PC-3 (cell line): Measurements from ENCODE around the gene AUTS2. TPM values are rescaled to one million over a fixed set of nuclear protein-coding genes. Genes with fewer than 3 reads are reported as not detected.

Source experiments
- ATAC-seq: fragments of 200-7000 bp; cut with Tn5 transposase; 2 replicates; pipeline ENCODE4 v1.9.1; 2020; ENCODE audit warnings: mild to moderate bottlenecking, moderate library complexity
- BruUV-seq: library from RNA; stranded (reverse); fragments of 400-500 nt; replicated peaks from 2 replicates; lab custom pipeline; 2021; lab: Mats Ljungman, UMichigan
- CTCF ChIA-PET: fragments of 300-600 bp; sonication (Branson Sonifier 250); formaldehyde crosslinking; loops from one replicate; lab custom pipeline; 2022; ENCODE audit warnings: antibody characterized with exemption; lab: Charles Lee
- POLR2A ChIA-PET: fragments of 300-600 bp; sonication (Branson Sonifier 250); formaldehyde crosslinking; loops from one replicate; lab custom pipeline; 2022; ENCODE audit warnings: antibody characterized with exemption; ENCODE audit not compliant: unreplicated experiment; lab: Charles Lee
- DNase-seq: peaks from one replicate; pipeline ENCODE4 v3.0.0-alpha.2; 2015
- H2AFZ ChIP-seq: fragments of 300-600 bp; sonication (generic); 2 replicates; pipeline ENCODE4 v1.6.0; 2016; ENCODE audit warnings: antibody characterized with exemption, low read length
- H3F3A ChIP-seq: fragments of 300-600 bp; sonication (generic); one replicate; pipeline ENCODE4 v1.6.0; 2017; ENCODE audit warnings: antibody characterized with exemption, low read length, control low read depth, mild to moderate bottlenecking; ENCODE audit not compliant: unreplicated experiment
- H3K27ac ChIP-seq: fragments of 300-600 bp; sonication (generic); 2 replicates; pipeline ENCODE4 v1.5.1; 2016; ENCODE audit warnings: mild to moderate bottlenecking, low read length
- H3K27me3 ChIP-seq: fragments of 300-600 bp; sonication (generic); 2 replicates; pipeline ENCODE4 v1.6.1; 2016; ENCODE audit warnings: low read length, mixed read lengths
- H3K36me3 ChIP-seq: fragments of 300-600 bp; sonication (generic); 2 replicates; pipeline ENCODE4 v1.6.1; 2016; ENCODE audit warnings: low read depth, mixed run types, low read length, mixed read lengths
- H3K4me1 ChIP-seq: fragments of 300-600 bp; sonication (generic); 2 replicates; pipeline ENCODE4 v1.5.1; 2016; ENCODE audit warnings: low read length; ENCODE audit not compliant: insufficient read depth
- H3K4me2 ChIP-seq: fragments of 300-600 bp; sonication (generic); 2 replicates; pipeline ENCODE4 v1.6.0; 2016; ENCODE audit warnings: low read length
- H3K4me3 ChIP-seq: fragments of 300-600 bp; sonication (generic); 2 replicates; pipeline ENCODE4 v1.5.1; 2016; ENCODE audit warnings: mild to moderate bottlenecking, low read length, mixed read lengths
- H3K79me2 ChIP-seq: fragments of 300-600 bp; sonication (generic); 2 replicates; pipeline ENCODE4 v1.6.1; 2017; ENCODE audit warnings: low read length, mixed read lengths
- H3K9ac ChIP-seq: fragments of 300-600 bp; sonication (generic); 2 replicates; pipeline ENCODE4 v1.6.0; 2016; ENCODE audit warnings: mild to moderate bottlenecking, low read length
- H3K9me2 ChIP-seq: fragments of 300-600 bp; sonication (generic); replicated peaks from 2 replicates; pipeline ENCODE4 v1.6.1; 2016; ENCODE audit warnings: mixed run types, low read length, mixed read lengths
- H3K9me3 ChIP-seq: fragments of 300-600 bp; sonication (generic); 2 replicates; pipeline ENCODE4 v1.6.1; 2016; ENCODE audit warnings: low read length, mixed read lengths
- H4K20me1 ChIP-seq: fragments of 300-600 bp; sonication (generic); 2 replicates; pipeline ENCODE4 v1.6.1; 2016; ENCODE audit warnings: low read length, mixed read lengths
- EZH2 ChIP-seq: fragments of 300-600 bp; sonication (generic); IDR thresholded peaks from one replicate; pipeline ENCODE4 v1.6.1; 2017; ENCODE audit warnings: antibody characterized with exemption, mild to moderate bottlenecking, low read length; ENCODE audit not compliant: unreplicated experiment
- EZH2phosphoT487 ChIP-seq: fragments of 300-600 bp; sonication (generic); IDR thresholded peaks from 2 replicates; pipeline ENCODE4 v1.6.1; 2018; ENCODE audit warnings: mild to moderate bottlenecking, antibody characterized with exemption, low read length, borderline replicate concordance
- intact Hi-C: fragments of 100-400 bp; cut with micrococcal nuclease; formaldehyde crosslinking; loops from 2 replicates; pipeline ENCODE4 v1.9.0; 2023
- total RNA-seq: library from RNA; depleted of rRNA; stranded (reverse); fragments of >200 nt; gene quantifications from 2 replicates; pipeline ENCODE4 v1.2.3, GENCODE V29; 2014
- TF ChIP-seq, protein P1 (sequence below): fragments of 300-600 bp; sonication (generic); conservative IDR thresholded peaks from 2 replicates; pipeline ENCODE4 v1.5.1; 2017; ENCODE audit warnings: antibody characterized with exemption, low read depth, mild to moderate bottlenecking, low read length

The AUTS2 gene
- total RNA-seq, 1 experiment from 2014 or later: not detected

DNA sequence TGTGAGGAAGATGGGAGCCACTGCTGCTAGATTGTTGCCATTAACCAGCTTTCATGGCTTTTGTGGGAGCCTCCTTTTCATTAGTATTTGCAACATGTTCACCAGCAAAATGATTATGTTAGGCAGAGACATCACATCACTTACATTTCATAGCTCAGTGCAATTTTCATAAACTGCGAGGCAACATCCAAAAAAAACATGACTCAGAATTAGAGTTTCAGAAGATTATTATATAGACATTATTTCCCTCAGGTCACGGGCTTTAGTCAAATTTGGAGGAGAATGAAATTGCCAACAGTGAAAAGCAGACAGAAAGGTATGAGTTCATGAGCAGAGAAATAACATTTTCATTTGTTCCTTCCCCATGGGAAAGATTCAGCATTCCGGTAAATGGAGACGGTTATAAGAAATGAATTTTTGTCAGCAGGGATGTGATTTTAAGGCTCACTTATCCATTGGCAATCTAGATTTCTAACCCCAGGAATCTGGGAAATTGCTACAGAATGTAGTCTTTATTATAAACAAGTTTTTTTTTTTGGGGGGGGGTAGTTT is 573.2 kb downstream of the AUTS2 start:
- H4K20me1 ChIP-seq: no peaks in the 10 kb centered on the region
- POLR2A ChIA-PET: no interaction called here
- no peak overlapping the region for H3K9ac ChIP-seq
- ATAC-seq (no peak), DNase-seq (no peak)
- intact Hi-C loops: no loop called here
- no peak overlapping the region for H3K4me2 ChIP-seq
- H3K79me2 ChIP-seq: no peaks in the 10 kb centered on the region
- CTCF ChIA-PET: no interaction called here
- H3K4me1 ChIP-seq: no peaks in the 10 kb centered on the region
- no peaks in the 10 kb centered on the region for H3K36me3 ChIP-seq
- H3K9me2 ChIP-seq: no peaks in the 10 kb centered on the region
- H3K27ac ChIP-seq: no peak overlapping the region
- H3K9me3 ChIP-seq: no peaks in the 10 kb centered on the region
- no peaks in the 10 kb centered on the region for H3F3A ChIP-seq
- TF ChIP-seq, protein P1, sequence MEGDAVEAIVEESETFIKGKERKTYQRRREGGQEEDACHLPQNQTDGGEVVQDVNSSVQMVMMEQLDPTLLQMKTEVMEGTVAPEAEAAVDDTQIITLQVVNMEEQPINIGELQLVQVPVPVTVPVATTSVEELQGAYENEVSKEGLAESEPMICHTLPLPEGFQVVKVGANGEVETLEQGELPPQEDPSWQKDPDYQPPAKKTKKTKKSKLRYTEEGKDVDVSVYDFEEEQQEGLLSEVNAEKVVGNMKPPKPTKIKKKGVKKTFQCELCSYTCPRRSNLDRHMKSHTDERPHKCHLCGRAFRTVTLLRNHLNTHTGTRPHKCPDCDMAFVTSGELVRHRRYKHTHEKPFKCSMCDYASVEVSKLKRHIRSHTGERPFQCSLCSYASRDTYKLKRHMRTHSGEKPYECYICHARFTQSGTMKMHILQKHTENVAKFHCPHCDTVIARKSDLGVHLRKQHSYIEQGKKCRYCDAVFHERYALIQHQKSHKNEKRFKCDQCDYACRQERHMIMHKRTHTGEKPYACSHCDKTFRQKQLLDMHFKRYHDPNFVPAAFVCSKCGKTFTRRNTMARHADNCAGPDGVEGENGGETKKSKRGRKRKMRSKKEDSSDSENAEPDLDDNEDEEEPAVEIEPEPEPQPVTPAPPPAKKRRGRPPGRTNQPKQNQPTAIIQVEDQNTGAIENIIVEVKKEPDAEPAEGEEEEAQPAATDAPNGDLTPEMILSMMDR: no peak
- no peak for TF ChIP-seq EZH2
- no peak for TF ChIP-seq EZH2phosphoT487
- no TSS peak for BruUV-seq
- no peak overlapping the region for H3K4me3 ChIP-seq
- H3K27me3 ChIP-seq: no peaks in the 10 kb centered on the region
- no peak overlapping the region for H2AFZ ChIP-seq

- TF ChIP-seq EZH2 (no peak), EZH2phosphoT487 (no peak)
- TF ChIP-seq, protein P1: no peak
- Histone ChIP-seq H3K27ac (no peak overlapping the region), H3K4me1 (no peaks in the 10 kb centered on the region), H3K9me3 (no peaks in the 10 kb centered on the region), H4K20me1 (no peaks in the 10 kb centered on the region), H3K4me3 (no peak overlapping the region), H3K79me2 (no peaks in the 10 kb centered on the region), H3F3A (no peaks in the 10 kb centered on the region), H3K4me2 (no peak overlapping the region), H3K27me3 (no peaks in the 10 kb centered on the region), H3K36me3 (no peaks in the 10 kb centered on the region), H2AFZ (no peak overlapping the region), H3K9me2 (no peaks in the 10 kb centered on the region), H3K9ac (no peak overlapping the region)
- CTCF ChIA-PET: no interaction called here
- no TSS peak for BruUV-seq
- no peak for ATAC-seq
- DNase-seq: no peak
- POLR2A ChIA-PET: no interaction called here
- intact Hi-C loops: no loop called here
Observed at GRCh38 chr7:70177166-70177565, 578.9 kb downstream of the AUTS2 start.

- Histone ChIP-seq H3K4me2 (no peak overlapping the region), H3K27me3 (no peaks in the 10 kb centered on the region), H3K9me2 (no peaks in the 10 kb centered on the region), H3K79me2 (no peaks in the 10 kb centered on the region), H3K9ac (no peak overlapping the region), H3K4me3 (no peak overlapping the region), H3K4me1 (no peaks in the 10 kb centered on the region), H3K36me3 (no peaks in the 10 kb centered on the region), H3K27ac (no peak overlapping the region), H3F3A (no peaks in the 10 kb centered on the region), H4K20me1 (no peaks in the 10 kb centered on the region), H2AFZ (no peak overlapping the region), H3K9me3 (no peaks in the 10 kb centered on the region)
- POLR2A ChIA-PET: no interaction called here
- ATAC-seq (no peak), DNase-seq (no peak)
- intact Hi-C loops: no loop called here
- CTCF ChIA-PET: no interaction called here
- no TSS peak for BruUV-seq
- no peak for TF ChIP-seq EZH2phosphoT487
- TF ChIP-seq EZH2: no peak
- TF ChIP-seq, protein P1: no peak
Observed at GRCh38 chr7:70178211-70178610, 579.9 kb downstream of the AUTS2 start.
